ENCODE results near the gene SDK1. TPM values are rescaled to one million over a fixed set of nuclear protein-coding genes. Genes with fewer than 3 reads are reported as not detected.

SDK1 gene
- total RNA-seq, 1 donor = 0.36 TPM

DNA sequence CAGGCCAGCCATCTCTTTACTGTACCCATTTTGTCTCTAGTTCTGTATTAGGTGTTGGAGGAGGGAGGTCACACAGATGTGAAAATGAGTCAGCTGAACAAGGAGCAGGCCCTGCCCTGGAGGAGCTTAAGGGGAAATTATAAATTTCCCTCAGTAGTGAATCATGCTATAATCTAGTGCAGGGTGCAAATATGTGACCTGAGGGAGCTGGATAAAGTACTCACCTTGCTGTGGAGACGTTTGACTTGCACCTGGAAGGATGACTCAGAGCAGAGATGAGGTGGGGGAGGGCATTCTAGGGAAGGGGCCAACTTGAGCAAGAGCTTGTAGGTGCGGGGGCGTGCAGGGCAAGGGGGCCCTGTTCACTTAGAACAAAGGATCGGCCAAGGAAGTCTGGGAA lies 610.6 kb downstream of the SDK1 start:
- Histone ChIP-seq H3K4me1 (ENCODE audit: insufficient read depth, low read length) (no peaks in the 10 kb centered on the region), H3K4me2 (ENCODE audit: insufficient read depth, low read length) (no peak overlapping the region), H3K27me3 (ENCODE audit: insufficient read depth, low read length) (no peaks in the 10 kb centered on the region), H3K36me3 (ENCODE audit: insufficient read depth, low read length) (no peaks in the 10 kb centered on the region), H3K9me3 (ENCODE audit: low read depth, low read length) (no peaks in the 10 kb centered on the region), H4K20me1 (ENCODE audit: insufficient read depth, low read length) (no peaks in the 10 kb centered on the region), H2AFZ (ENCODE audit: low read length) (no peak overlapping the region), H3K4me3 (ENCODE audit: insufficient read depth, low read length) (no peak overlapping the region), H3K27ac (ENCODE audit: low read depth, low read length) (no peak overlapping the region), H3K79me2 (ENCODE audit: insufficient read depth, low read length) (no peaks in the 10 kb centered on the region)
- TF ChIP-seq, protein P1, sequence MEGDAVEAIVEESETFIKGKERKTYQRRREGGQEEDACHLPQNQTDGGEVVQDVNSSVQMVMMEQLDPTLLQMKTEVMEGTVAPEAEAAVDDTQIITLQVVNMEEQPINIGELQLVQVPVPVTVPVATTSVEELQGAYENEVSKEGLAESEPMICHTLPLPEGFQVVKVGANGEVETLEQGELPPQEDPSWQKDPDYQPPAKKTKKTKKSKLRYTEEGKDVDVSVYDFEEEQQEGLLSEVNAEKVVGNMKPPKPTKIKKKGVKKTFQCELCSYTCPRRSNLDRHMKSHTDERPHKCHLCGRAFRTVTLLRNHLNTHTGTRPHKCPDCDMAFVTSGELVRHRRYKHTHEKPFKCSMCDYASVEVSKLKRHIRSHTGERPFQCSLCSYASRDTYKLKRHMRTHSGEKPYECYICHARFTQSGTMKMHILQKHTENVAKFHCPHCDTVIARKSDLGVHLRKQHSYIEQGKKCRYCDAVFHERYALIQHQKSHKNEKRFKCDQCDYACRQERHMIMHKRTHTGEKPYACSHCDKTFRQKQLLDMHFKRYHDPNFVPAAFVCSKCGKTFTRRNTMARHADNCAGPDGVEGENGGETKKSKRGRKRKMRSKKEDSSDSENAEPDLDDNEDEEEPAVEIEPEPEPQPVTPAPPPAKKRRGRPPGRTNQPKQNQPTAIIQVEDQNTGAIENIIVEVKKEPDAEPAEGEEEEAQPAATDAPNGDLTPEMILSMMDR (IDR thresholded peaks at IDR 0.05; ENCODE audit: extremely low read depth, low read depth, low read length) = no peak
- no peak for DNase-seq (ENCODE audit: insufficient read length, low spot score, missing footprints)

DNA sequence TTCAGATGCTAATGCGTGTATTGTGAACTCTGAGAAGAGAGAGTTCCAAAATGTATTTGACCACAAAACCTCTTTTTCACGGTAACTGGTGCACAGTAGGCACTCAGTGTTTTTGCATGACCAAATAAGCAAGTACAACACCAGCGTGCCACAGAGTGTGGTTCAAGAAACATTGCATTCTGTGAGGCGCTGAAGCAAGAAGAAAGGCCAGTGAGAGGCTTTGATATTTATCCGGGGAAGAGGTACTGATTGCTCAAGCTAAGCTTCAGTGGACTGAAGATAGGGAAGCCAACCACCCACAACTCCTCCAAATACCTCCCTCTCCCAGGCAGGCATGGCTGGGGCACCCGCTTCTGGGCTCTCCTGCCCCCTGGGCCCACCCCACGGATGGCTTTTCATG lies 611.2 kb downstream of the SDK1 start:
- H3K27ac ChIP-seq (ENCODE audit: low read depth, low read length) = no peak overlapping the region
- H3K79me2 ChIP-seq (ENCODE audit: insufficient read depth, low read length) = no peaks in the 10 kb centered on the region
- no peaks in the 10 kb centered on the region for H3K9me3 ChIP-seq (ENCODE audit: low read depth, low read length)
- H3K4me1 ChIP-seq (ENCODE audit: insufficient read depth, low read length) = no peaks in the 10 kb centered on the region
- no peak for DNase-seq (ENCODE audit: insufficient read length, low spot score, missing footprints)
- H3K4me2 ChIP-seq (ENCODE audit: insufficient read depth, low read length) = no peak overlapping the region
- H2AFZ ChIP-seq (ENCODE audit: low read length) = no peak overlapping the region
- H3K4me3 ChIP-seq (ENCODE audit: insufficient read depth, low read length) = no peak overlapping the region
- H3K36me3 ChIP-seq (ENCODE audit: insufficient read depth, low read length) = no peaks in the 10 kb centered on the region
- no peaks in the 10 kb centered on the region for H3K27me3 ChIP-seq (ENCODE audit: insufficient read depth, low read length)
- H4K20me1 ChIP-seq (ENCODE audit: insufficient read depth, low read length) = no peaks in the 10 kb centered on the region
- TF ChIP-seq, protein P1 (IDR thresholded peaks at IDR 0.05; ENCODE audit: extremely low read depth, low read depth, low read length) = no peak

DNA sequence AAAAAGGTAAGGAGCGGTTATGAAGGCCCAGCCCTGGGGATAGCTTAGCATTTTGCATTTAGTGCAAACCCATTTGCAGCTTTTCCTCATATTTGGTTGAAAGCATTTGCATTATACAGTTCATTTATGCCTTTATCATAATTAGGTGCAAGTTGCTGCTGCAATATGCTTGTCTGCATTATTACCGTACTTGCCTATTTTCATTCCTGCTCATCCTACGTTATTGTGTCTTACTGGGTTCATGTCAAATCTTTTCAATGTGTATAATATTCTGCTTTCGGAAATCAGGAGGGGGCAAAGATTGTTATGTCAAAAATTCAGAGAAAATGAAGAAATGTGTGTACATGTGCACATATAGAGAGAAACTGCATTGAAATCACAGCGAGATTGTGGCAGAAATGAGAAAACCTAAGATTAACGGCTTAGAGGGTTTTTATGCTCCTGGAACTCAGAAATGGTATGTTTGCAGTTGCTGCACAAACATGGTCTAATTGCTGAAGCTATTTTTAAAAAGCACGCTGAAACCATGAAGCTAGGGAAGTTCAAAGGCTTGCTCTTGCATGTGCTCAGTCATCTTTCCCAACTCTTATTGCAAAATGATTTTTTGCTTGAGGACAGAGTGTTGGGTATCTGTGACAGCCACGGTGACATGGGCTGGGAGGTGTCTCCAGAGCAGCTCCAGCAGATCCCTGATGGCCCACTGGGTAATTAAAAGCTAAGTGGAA lies 613.2 kb downstream of the SDK1 start:
- H3K4me1 ChIP-seq (ENCODE audit: insufficient read depth, low read length) = no peaks in the 10 kb centered on the region
- H3K9me3 ChIP-seq (ENCODE audit: low read depth, low read length) = no peaks in the 10 kb centered on the region
- no peak overlapping the region for H2AFZ ChIP-seq (ENCODE audit: low read length)
- no peaks in the 10 kb centered on the region for H3K79me2 ChIP-seq (ENCODE audit: insufficient read depth, low read length)
- no peaks in the 10 kb centered on the region for H3K27me3 ChIP-seq (ENCODE audit: insufficient read depth, low read length)
- DNase-seq (ENCODE audit: insufficient read length, low spot score, missing footprints) = no peak
- TF ChIP-seq, protein P1 (IDR thresholded peaks at IDR 0.05; ENCODE audit: extremely low read depth, low read depth, low read length) = no peak
- H4K20me1 ChIP-seq (ENCODE audit: insufficient read depth, low read length) = no peaks in the 10 kb centered on the region
- H3K4me2 ChIP-seq (ENCODE audit: insufficient read depth, low read length) = no peak overlapping the region
- no peaks in the 10 kb centered on the region for H3K36me3 ChIP-seq (ENCODE audit: insufficient read depth, low read length)
- no peak overlapping the region for H3K4me3 ChIP-seq (ENCODE audit: insufficient read depth, low read length)
- no peak overlapping the region for H3K27ac ChIP-seq (ENCODE audit: low read depth, low read length)

DNA sequence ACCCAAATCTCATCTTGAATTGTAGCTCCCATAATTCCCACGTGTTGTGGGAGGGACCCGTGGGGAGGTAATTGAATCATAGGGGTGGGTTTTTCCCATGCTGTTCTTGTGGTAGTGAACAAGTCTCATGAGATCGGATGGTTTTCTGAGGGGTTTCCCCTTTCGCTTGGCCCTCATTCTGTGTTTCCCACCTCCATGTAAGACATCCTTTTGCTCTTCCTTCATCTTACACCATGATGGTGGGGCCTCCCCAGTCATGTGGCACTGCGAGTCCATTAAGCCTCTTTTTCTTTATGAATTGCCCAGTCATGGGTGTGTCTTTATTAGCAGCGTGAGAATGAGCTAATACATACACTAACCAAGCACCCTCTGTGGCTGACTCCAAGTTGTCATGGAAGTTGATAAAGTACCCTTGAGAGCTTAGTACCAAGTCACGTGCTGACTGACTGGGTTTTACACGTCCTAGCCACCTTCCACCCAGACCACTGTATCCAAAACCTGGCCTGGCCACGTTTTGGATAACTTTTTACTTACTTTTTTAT lies 614.4 kb downstream of the SDK1 start:
- TF ChIP-seq, protein P1 (IDR thresholded peaks at IDR 0.05; ENCODE audit: extremely low read depth, low read depth, low read length) = no peak
- Histone ChIP-seq H4K20me1 (ENCODE audit: insufficient read depth, low read length) (no peaks in the 10 kb centered on the region), H3K27ac (ENCODE audit: low read depth, low read length) (no peak overlapping the region), H3K4me3 (ENCODE audit: insufficient read depth, low read length) (no peak overlapping the region), H3K27me3 (ENCODE audit: insufficient read depth, low read length) (no peaks in the 10 kb centered on the region), H3K79me2 (ENCODE audit: insufficient read depth, low read length) (no peaks in the 10 kb centered on the region), H3K4me1 (ENCODE audit: insufficient read depth, low read length) (no peaks in the 10 kb centered on the region), H3K4me2 (ENCODE audit: insufficient read depth, low read length) (no peak overlapping the region), H3K36me3 (ENCODE audit: insufficient read depth, low read length) (no peaks in the 10 kb centered on the region), H3K9me3 (ENCODE audit: low read depth, low read length) (no peaks in the 10 kb centered on the region), H2AFZ (ENCODE audit: low read length) (no peak overlapping the region)
- no peak for DNase-seq (ENCODE audit: insufficient read length, low spot score, missing footprints)

Measured in osteoblast (primary cell).